Measurements from ENCODE around the gene ZNF267. TPM values are rescaled to one million over a fixed set of nuclear protein-coding genes. Genes with fewer than 3 reads are reported as not detected.
"Not testable (repeated sequence)": the region's sequence is repeated elsewhere in the genome, so short reads cannot be mapped to it uniquely, and the experiment has no call there.

ZNF267 gene
- total RNA-seq, result 10 to 100 TPM in 5 of 6 donors, 1 to 10 TPM in 1; 7.5 to 38.8 (median 16.8) TPM

- peaks cover 39 to 64% (median 53%) of the 10 kb centered on the region in 4 donors for H3K4me1 ChIP-seq
- no peaks in the 10 kb centered on the region for H3K9me3 ChIP-seq
- 1% methylated on average over 40 to 49 of the region's 57 CpGs for WGBS, 2 donors
- H3K27ac ChIP-seq, result peak within 1 kb of the TSS; percentile 91 to 97 (median 93)
- TF ChIP-seq EP300 (IDR thresholded peaks at IDR 0.05), result no peak
- TF ChIP-seq POLR2AphosphoS5 (IDR thresholded peaks at IDR 0.05), result peak; percentile 75 to 91
- TF ChIP-seq POLR2A (IDR thresholded peaks at IDR 0.05), result peak; percentile 75 to 93 (median 80)
- no peak for TF ChIP-seq CTCF (IDR thresholded peaks at IDR 0.05)
- H3K36me3 ChIP-seq, result peaks cover 0 to 6% (median 3%) of the 10 kb centered on the region in 4 donors
- ATAC-seq (ENCODE audit: low FRiP score in 2 of 2) (peak; percentile 95), DNase-seq (peak; percentile 89 to 93)
- H3K27me3 ChIP-seq, result no peaks in the 10 kb centered on the region
- H3K4me3 ChIP-seq, result peak within 1 kb of the TSS; percentile 52 to 79 (median 70)
Measured at GRCh38 chr16:31873556-31874365, at the start of gene ZNF267. Gene ZNF267, plus strand, starts transcription at chr16:31873807. Its CDS starts 160 bp downstream, at chr16:31873967.

GRCh38 chr16:31833047-31833446 lies 40.6 kb upstream of the ZNF267 start:
- ATAC-seq (ENCODE audit: low FRiP score in 2 of 2) (no peak), DNase-seq (no peak)
- whole genome bisulfite sequencing, 2 donors, result 50 to 59% methylated on average over 3 of the region's 3 CpGs
- H3K4me1 ChIP-seq, result no peaks in the 10 kb centered on the region
- H3K4me3 ChIP-seq, result no peak overlapping the region
- no peaks in the 10 kb centered on the region for H3K36me3 ChIP-seq
- no peaks in the 10 kb centered on the region for H3K27me3 ChIP-seq
- peaks cover 0 to 4% (median 0%) of the 10 kb centered on the region in 4 donors for H3K9me3 ChIP-seq
- TF ChIP-seq POLR2AphosphoS5 (IDR thresholded peaks at IDR 0.05), result no peak
- H3K27ac ChIP-seq, result no peak overlapping the region

- H3K27ac ChIP-seq; H3K36me3 ChIP-seq; H3K27me3 ChIP-seq; H3K4me3 ChIP-seq; H3K4me1 ChIP-seq; ATAC-seq (ENCODE audit: low FRiP score in 2 of 2): not testable (repeated sequence)
- peaks cover 0 to 12% (median 0%) of the 10 kb centered on the region in 4 donors for H3K9me3 ChIP-seq
- DNase-seq, result peak in 1 of 2 donors; percentile 52
- 89% methylated on average over 13 of the region's 31 CpGs; no CpG with 5 or more reads in 1 of the 2 donors for WGBS, 2 donors
Measured at GRCh38 chr16:31836396-31836795, 37.2 kb upstream of the ZNF267 start.

GRCh38 chr16:31842864-31843263 lies 30.7 kb upstream of the ZNF267 start:
- no peaks in the 10 kb centered on the region for H3K4me1 ChIP-seq
- H3K9me3 ChIP-seq, result peaks cover under 1 to 17% (median 11%) of the 10 kb centered on the region in 4 donors
- H3K27me3 ChIP-seq, result no peaks in the 10 kb centered on the region
- WGBS, 2 donors, result 59 to 72% methylated on average over 6 to 7 of the region's 7 CpGs
- ATAC-seq (ENCODE audit: low FRiP score in 2 of 2) (no peak), DNase-seq (no peak)
- no peak overlapping the region for H3K4me3 ChIP-seq
- no peak overlapping the region for H3K27ac ChIP-seq
- no peaks in the 10 kb centered on the region for H3K36me3 ChIP-seq
- TF ChIP-seq EP300 (IDR thresholded peaks at IDR 0.05) (no peak), POLR2AphosphoS5 (IDR thresholded peaks at IDR 0.05) (no peak)

- peaks cover 18 to 26% (median 24%) of the 10 kb centered on the region in 4 donors for H3K9me3 ChIP-seq
- ATAC-seq (ENCODE audit: low FRiP score in 2 of 2); H3K4me1 ChIP-seq; H3K27me3 ChIP-seq; H3K4me3 ChIP-seq; DNase-seq; H3K27ac ChIP-seq; H3K36me3 ChIP-seq: not testable (repeated sequence)
- 77 to 93% methylated on average over 2 of the region's 2 CpGs for WGBS, 2 donors
Measured at GRCh38 chr16:31848572-31848971, 25.0 kb upstream of the ZNF267 start.

- TF ChIP-seq POLR2A (IDR thresholded peaks at IDR 0.05), result no peak
- TF ChIP-seq POLR2AphosphoS5 (IDR thresholded peaks at IDR 0.05), result no peak
- TF ChIP-seq EP300 (IDR thresholded peaks at IDR 0.05), result no peak
- TF ChIP-seq CTCF (IDR thresholded peaks at IDR 0.05), result no peak
- no peak for ATAC-seq (ENCODE audit: low FRiP score in 2 of 2)
- Histone ChIP-seq H3K4me1 (no peaks in the 10 kb centered on the region), H3K36me3 (no peaks in the 10 kb centered on the region), H3K4me3 (no peak overlapping the region), H3K27me3 (no peaks in the 10 kb centered on the region), H3K27ac (no peak overlapping the region), H3K9me3 (peaks cover 13 to 15% (median 14%) of the 10 kb centered on the region in 4 donors)
- WGBS, 2 donors, result 63 to 67% methylated on average over 2 of the region's 2 CpGs
- no peak for DNase-seq
Measured at GRCh38 chr16:31853291-31853690, 20.3 kb upstream of the ZNF267 start.

- Histone ChIP-seq H3K9me3 (no peaks in the 10 kb centered on the region), H3K4me1 (no peaks in the 10 kb centered on the region), H3K27me3 (no peaks in the 10 kb centered on the region), H3K36me3 (no peaks in the 10 kb centered on the region), H3K27ac (no peak overlapping the region), H3K4me3 (no peak overlapping the region)
- WGBS, 2 donors, result 73 to 79% methylated on average over 3 of the region's 3 CpGs
- DNase-seq (no peak), ATAC-seq (ENCODE audit: low FRiP score in 2 of 2) (no peak)
- TF ChIP-seq POLR2AphosphoS5 (IDR thresholded peaks at IDR 0.05), result no peak
- TF ChIP-seq EP300 (IDR thresholded peaks at IDR 0.05), result no peak
- TF ChIP-seq CTCF (IDR thresholded peaks at IDR 0.05), result no peak
- no peak for TF ChIP-seq POLR2A (IDR thresholded peaks at IDR 0.05)
Measured at GRCh38 chr16:31860508-31860907, 13.1 kb upstream of the ZNF267 start.

Measured in upper lobe of left lung (tissue), 6 donors.